ENCODE results near the gene IQCE. TPM values are rescaled to one million over a fixed set of nuclear protein-coding genes. Genes with fewer than 3 reads are reported as not detected.

The IQCE gene
- total RNA-seq, 1 donor from 2014 or later, result 17.0 TPM

DNA sequence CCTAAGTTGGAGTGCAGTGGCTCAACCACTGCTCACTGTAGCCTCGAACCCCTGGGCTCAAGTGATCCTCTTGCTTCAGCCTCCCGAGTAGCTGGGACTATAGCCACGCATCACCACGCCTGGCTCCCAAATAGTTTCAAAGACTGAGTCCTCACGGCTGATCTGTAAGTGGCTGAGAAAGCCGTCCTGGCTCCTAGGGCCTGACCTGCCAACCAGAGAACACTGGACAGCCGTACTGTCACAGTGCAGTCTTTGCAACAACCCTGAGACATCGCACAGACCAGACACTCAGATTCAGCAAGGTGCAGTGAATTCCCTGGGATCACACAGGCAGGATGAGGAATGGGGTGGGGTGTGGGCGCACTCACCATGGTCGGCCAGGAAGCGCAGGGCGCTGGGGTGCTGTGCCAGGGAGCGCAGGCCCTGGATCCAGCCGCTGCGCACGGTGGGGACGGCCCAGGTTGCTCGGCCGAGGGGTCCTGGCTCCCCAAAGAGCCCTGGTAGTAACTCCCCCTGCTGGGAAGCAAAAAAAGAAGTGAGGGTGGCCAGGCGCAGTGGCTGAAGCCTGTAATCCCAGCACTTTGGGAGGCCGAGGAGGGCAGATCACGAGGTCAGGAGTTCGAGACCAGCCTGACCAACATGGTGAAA lies 14.1 kb upstream of the IQCE start:
- TF ChIP-seq, protein P1, sequence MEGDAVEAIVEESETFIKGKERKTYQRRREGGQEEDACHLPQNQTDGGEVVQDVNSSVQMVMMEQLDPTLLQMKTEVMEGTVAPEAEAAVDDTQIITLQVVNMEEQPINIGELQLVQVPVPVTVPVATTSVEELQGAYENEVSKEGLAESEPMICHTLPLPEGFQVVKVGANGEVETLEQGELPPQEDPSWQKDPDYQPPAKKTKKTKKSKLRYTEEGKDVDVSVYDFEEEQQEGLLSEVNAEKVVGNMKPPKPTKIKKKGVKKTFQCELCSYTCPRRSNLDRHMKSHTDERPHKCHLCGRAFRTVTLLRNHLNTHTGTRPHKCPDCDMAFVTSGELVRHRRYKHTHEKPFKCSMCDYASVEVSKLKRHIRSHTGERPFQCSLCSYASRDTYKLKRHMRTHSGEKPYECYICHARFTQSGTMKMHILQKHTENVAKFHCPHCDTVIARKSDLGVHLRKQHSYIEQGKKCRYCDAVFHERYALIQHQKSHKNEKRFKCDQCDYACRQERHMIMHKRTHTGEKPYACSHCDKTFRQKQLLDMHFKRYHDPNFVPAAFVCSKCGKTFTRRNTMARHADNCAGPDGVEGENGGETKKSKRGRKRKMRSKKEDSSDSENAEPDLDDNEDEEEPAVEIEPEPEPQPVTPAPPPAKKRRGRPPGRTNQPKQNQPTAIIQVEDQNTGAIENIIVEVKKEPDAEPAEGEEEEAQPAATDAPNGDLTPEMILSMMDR (IDR thresholded peaks at IDR 0.05), result no peak
- no peaks in the 10 kb centered on the region for H3K27me3 Mint-ChIP-seq (ENCODE audit: unreplicated experiment)
- no peaks in the 10 kb centered on the region for H3K9me3 Mint-ChIP-seq (ENCODE audit: unreplicated experiment)
- DNase-seq (ENCODE audit: extremely low spot score, unreplicated experiment), result no peak
- H3K4me3 Mint-ChIP-seq (ENCODE audit: unreplicated experiment), result no peak overlapping the region
- peaks cover 26% of the 10 kb centered on the region for H3K36me3 Mint-ChIP-seq (ENCODE audit: unreplicated experiment)
- H3K4me1 Mint-ChIP-seq (ENCODE audit: unreplicated experiment), result no peaks in the 10 kb centered on the region
- H3K27ac Mint-ChIP-seq (ENCODE audit: unreplicated experiment), result no peak overlapping the region

DNA sequence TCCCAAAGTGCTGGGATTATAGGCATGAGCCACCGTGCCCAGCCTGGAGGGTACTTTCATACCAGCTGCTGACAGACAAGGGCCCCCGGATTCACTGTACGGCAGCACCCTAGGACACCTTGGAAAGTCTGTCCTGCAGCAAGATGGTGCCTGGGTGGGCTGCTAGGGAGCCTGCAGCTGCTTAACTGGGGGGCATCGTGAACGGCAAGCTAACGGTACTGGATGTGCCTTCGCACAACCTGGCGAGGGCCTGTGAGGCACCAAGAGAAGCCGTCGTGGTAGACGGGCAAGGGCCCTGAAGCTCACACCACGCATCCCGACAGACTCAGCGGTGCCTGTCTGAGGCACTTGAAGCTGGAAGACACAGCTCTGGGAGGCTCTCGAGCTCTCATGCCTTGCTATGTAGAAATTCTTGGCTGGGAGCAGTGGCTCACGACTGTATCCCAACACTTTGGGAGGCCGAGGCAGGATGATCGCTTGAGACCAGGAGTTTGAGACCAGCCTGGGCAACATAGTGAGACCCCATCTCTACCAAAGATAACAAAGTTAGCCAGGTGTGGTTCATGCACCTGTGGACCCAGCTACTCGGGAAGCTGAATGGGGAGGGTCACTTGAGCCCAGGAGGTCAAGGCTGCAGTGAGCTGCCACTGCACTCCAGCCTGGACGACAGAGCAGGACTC lies 12.9 kb upstream of the IQCE start:
- H3K36me3 Mint-ChIP-seq (ENCODE audit: unreplicated experiment), result peaks cover 30% of the 10 kb centered on the region
- H3K27me3 Mint-ChIP-seq (ENCODE audit: unreplicated experiment), result no peaks in the 10 kb centered on the region
- H3K27ac Mint-ChIP-seq (ENCODE audit: unreplicated experiment), result no peak overlapping the region
- TF ChIP-seq, protein P1 (IDR thresholded peaks at IDR 0.05), result no peak
- H3K9me3 Mint-ChIP-seq (ENCODE audit: unreplicated experiment), result no peaks in the 10 kb centered on the region
- H3K4me1 Mint-ChIP-seq (ENCODE audit: unreplicated experiment), result no peaks in the 10 kb centered on the region
- no peak overlapping the region for H3K4me3 Mint-ChIP-seq (ENCODE audit: unreplicated experiment)
- no peak for DNase-seq (ENCODE audit: extremely low spot score, unreplicated experiment)

DNA sequence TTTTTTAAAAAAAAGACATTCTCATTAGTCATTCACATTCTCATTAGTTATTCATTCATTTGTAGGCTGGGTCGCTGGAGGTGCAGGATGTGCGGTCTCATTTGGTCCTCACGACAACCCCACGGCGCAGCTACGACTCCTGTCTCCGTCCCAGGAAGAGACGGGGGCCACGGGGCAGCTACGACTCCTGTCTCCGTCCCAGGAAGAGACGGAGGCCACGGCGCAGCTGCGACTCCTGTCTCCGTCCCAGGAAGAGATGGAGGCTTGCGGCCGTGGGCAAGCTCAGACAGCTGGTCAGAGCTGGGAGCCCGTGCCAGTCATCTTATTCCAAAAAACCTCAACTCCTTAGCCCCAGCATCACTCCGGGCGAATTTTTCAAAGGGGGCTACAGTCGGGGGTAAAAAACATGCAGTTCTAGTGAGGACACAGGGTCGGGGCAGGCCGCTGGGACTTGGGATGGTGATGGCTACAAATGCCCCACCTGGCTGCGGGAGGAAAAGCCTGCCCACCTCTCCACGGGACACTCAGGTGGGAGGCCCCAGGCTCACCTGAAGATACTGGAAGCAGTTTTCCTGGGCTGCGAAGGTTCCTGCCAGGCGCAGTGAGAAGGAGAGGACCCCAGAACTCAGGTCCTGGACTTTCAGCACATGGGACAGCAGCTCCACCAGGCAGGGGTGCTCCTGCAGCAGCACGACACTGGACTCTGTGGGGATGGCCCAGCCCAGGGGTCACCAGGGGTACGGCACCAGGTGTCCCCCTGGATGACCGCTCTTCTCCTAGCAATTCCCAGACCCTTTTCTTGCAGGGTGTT lies 11.8 kb upstream of the IQCE start:
- H3K27ac Mint-ChIP-seq (ENCODE audit: unreplicated experiment), result no peak overlapping the region
- no peaks in the 10 kb centered on the region for H3K9me3 Mint-ChIP-seq (ENCODE audit: unreplicated experiment)
- H3K27me3 Mint-ChIP-seq (ENCODE audit: unreplicated experiment), result no peaks in the 10 kb centered on the region
- TF ChIP-seq, protein P1 (IDR thresholded peaks at IDR 0.05), result no peak
- no peak overlapping the region for H3K4me3 Mint-ChIP-seq (ENCODE audit: unreplicated experiment)
- H3K36me3 Mint-ChIP-seq (ENCODE audit: unreplicated experiment), result peaks cover 30% of the 10 kb centered on the region
- H3K4me1 Mint-ChIP-seq (ENCODE audit: unreplicated experiment), result no peaks in the 10 kb centered on the region
- no peak for DNase-seq (ENCODE audit: extremely low spot score, unreplicated experiment)

DNA sequence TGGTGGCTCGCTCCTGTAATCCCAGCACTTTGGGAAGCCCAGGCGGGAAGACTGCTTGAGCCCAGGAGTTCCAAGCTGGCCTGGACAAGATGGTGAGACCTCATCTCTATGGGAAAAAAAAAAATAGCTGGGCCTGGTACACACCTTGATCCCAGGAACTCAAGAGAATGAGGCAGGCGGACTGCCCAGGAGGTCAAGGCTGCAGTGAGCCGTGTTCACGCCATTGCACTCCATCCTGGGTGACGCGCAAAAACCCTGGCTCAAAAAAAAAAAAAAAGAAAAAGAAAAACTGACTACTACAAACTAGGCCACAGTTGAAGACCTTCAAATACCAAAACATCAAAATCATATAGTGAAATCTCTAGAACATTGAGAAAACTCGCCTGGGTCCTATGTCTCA lies 7.4 kb upstream of the IQCE start:
- no peak overlapping the region for H3K4me3 Mint-ChIP-seq (ENCODE audit: unreplicated experiment)
- no peaks in the 10 kb centered on the region for H3K27me3 Mint-ChIP-seq (ENCODE audit: unreplicated experiment)
- TF ChIP-seq, protein P1 (IDR thresholded peaks at IDR 0.05), result no peak
- peaks cover 28% of the 10 kb centered on the region for H3K36me3 Mint-ChIP-seq (ENCODE audit: unreplicated experiment)
- no peak overlapping the region for H3K27ac Mint-ChIP-seq (ENCODE audit: unreplicated experiment)
- H3K9me3 Mint-ChIP-seq (ENCODE audit: unreplicated experiment), result no peaks in the 10 kb centered on the region
- no peak for DNase-seq (ENCODE audit: extremely low spot score, unreplicated experiment)
- peaks cover 16% of the 10 kb centered on the region for H3K4me1 Mint-ChIP-seq (ENCODE audit: unreplicated experiment)

DNA sequence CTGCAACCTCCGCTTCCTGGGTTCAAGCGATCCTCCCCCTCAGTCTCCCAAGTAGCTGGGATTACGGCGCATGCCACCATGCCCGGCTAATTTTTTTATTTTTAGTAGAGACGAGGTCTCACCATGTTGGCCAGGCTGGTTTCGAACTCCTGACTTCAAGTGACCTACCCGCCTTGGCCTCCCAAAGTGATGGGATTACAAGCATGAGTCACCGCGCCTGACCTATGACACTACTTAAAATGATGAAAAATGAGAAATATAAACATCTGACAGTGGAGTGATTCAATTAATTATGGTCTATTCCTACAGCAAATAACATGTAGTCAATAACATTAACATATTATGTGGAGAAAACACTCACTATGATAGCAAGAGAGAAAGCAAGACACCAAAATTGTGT lies 5.7 kb upstream of the IQCE start:
- no peaks in the 10 kb centered on the region for H3K27me3 Mint-ChIP-seq (ENCODE audit: unreplicated experiment)
- H3K4me3 Mint-ChIP-seq (ENCODE audit: unreplicated experiment), result peak overlapping the region; percentile 81
- H3K36me3 Mint-ChIP-seq (ENCODE audit: unreplicated experiment), result peaks cover 15% of the 10 kb centered on the region
- TF ChIP-seq, protein P1 (IDR thresholded peaks at IDR 0.05), result no peak
- no peaks in the 10 kb centered on the region for H3K9me3 Mint-ChIP-seq (ENCODE audit: unreplicated experiment)
- H3K4me1 Mint-ChIP-seq (ENCODE audit: unreplicated experiment), result peaks cover 16% of the 10 kb centered on the region
- no peak for DNase-seq (ENCODE audit: extremely low spot score, unreplicated experiment)
- peak overlapping the region; percentile 44 for H3K27ac Mint-ChIP-seq (ENCODE audit: unreplicated experiment)
